SK-N-SH treated with all-trans-retinoic acid at 6 μM for 48 hours (cell line): ENCODE measurements around the gene UBE4A.

Experiments used
- ARNTL ChIP-seq: fragments of 450-650 bp; formaldehyde crosslinking; IDR thresholded peaks from 2 replicates; pipeline ENCODE4 v1.5.0; 2020; ENCODE audit warnings: low read depth, mild to moderate bottlenecking, moderate library complexity, borderline replicate concordance
- OSR1 ChIP-seq: fragments of 250-450 bp; sonication (Bioruptor Pico); IDR thresholded peaks from 2 replicates; pipeline ENCODE4 v1.8.0; 2022; ENCODE audit warnings: moderate library complexity, mild to moderate bottlenecking, inconsistent platforms
- PPARA ChIP-seq: fragments of 250-450 bp; sonication (Bioruptor Pico); IDR thresholded peaks from 2 replicates; pipeline ENCODE4 v1.5.0; 2020; ENCODE audit warnings: mild to moderate bottlenecking, borderline replicate concordance
- RARB ChIP-seq: fragments of 250-450 bp; sonication (Bioruptor Pico); IDR thresholded peaks from 2 replicates; pipeline ENCODE4 v1.8.0; 2021; ENCODE audit warnings: mild to moderate bottlenecking, moderate library complexity
- SNAI2 ChIP-seq: fragments of 250-450 bp; sonication (Bioruptor Pico); IDR thresholded peaks from 2 replicates; pipeline ENCODE4 v1.5.0; 2020; ENCODE audit warnings: mild to moderate bottlenecking, moderate library complexity
- TCF4 ChIP-seq: fragments of 250-450 bp; sonication (Bioruptor Pico); IDR thresholded peaks from 2 replicates; pipeline ENCODE4 v1.8.0; 2021; ENCODE audit warnings: mild to moderate bottlenecking, moderate library complexity, borderline replicate concordance
- TOX ChIP-seq: fragments of 250-450 bp; sonication (Bioruptor Pico); IDR thresholded peaks from 2 replicates; pipeline ENCODE4 v1.8.0; 2021; ENCODE audit warnings: mild to moderate bottlenecking, moderate library complexity, borderline replicate concordance
- ZFP3 ChIP-seq: fragments of 250-450 bp; sonication (Bioruptor Pico); IDR thresholded peaks from 2 replicates; pipeline ENCODE4 v1.5.0; 2020; ENCODE audit warnings: mild to moderate bottlenecking, moderate library complexity
- ZFP30 ChIP-seq: fragments of 450-650 bp; formaldehyde crosslinking; IDR thresholded peaks from 2 replicates; pipeline ENCODE4 v1.5.0; 2022; ENCODE audit warnings: mild to moderate bottlenecking, moderate library complexity
- TF ChIP-seq, protein P1 (sequence below): fragments of 250-450 bp; sonication (Bioruptor Pico); IDR thresholded peaks from 2 replicates; pipeline ENCODE4 v1.5.0; 2020; ENCODE audit warnings: mild to moderate bottlenecking, moderate library complexity
- TF ChIP-seq, protein P2 (sequence below): fragments of 250-450 bp; sonication (Bioruptor Pico); IDR thresholded peaks from 2 replicates; pipeline ENCODE4 v1.5.1; 2021; ENCODE audit warnings: mild to moderate bottlenecking, moderate library complexity
- TF ChIP-seq, protein P3 (sequence below): fragments of 250-450 bp; sonication (Bioruptor Pico); IDR thresholded peaks from 2 replicates; pipeline ENCODE4 v1.8.0; 2020; ENCODE audit warnings: mild to moderate bottlenecking, moderate library complexity, borderline replicate concordance

DNA sequence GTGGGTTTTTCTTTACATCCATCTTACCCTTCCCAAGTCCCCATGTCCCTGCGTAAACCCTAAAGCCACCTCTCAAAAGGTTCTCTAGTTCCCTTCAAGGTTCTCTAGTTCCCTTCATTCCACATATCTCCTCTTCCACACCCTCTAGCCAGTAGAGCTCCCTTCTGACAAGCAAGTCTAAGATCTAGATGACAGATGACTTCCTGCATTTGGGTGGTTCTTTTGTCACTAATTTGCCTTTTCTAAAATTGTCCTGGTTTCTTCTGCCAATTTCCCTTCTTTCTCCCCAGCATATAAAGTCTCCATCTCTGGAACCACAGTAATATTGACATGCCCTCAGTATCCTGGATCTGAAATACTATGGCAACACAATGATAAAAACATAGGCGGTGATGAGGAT is 47.1 kb upstream of the UBE4A start:
- no peak for TF ChIP-seq ZFP3 (CRISPR knock-in tag)
- no peak for TF ChIP-seq ZFP30 (CRISPR knock-in tag)
- no peak for TF ChIP-seq TOX (CRISPR knock-in tag)
- no peak for TF ChIP-seq RARB (CRISPR knock-in tag)
- TF ChIP-seq, protein P1, sequence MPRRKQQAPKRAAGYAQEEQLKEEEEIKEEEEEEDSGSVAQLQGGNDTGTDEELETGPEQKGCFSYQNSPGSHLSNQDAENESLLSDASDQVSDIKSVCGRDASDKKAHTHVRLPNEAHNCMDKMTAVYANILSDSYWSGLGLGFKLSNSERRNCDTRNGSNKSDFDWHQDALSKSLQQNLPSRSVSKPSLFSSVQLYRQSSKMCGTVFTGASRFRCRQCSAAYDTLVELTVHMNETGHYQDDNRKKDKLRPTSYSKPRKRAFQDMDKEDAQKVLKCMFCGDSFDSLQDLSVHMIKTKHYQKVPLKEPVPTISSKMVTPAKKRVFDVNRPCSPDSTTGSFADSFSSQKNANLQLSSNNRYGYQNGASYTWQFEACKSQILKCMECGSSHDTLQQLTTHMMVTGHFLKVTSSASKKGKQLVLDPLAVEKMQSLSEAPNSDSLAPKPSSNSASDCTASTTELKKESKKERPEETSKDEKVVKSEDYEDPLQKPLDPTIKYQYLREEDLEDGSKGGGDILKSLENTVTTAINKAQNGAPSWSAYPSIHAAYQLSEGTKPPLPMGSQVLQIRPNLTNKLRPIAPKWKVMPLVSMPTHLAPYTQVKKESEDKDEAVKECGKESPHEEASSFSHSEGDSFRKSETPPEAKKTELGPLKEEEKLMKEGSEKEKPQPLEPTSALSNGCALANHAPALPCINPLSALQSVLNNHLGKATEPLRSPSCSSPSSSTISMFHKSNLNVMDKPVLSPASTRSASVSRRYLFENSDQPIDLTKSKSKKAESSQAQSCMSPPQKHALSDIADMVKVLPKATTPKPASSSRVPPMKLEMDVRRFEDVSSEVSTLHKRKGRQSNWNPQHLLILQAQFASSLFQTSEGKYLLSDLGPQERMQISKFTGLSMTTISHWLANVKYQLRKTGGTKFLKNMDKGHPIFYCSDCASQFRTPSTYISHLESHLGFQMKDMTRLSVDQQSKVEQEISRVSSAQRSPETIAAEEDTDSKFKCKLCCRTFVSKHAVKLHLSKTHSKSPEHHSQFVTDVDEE (CRISPR knock-in tag), result no peak
- TF ChIP-seq TCF4 (CRISPR knock-in tag), result no peak
- no peak for TF ChIP-seq PPARA (CRISPR knock-in tag)
- no peak for TF ChIP-seq SNAI2 (CRISPR knock-in tag)
- TF ChIP-seq, protein P2, sequence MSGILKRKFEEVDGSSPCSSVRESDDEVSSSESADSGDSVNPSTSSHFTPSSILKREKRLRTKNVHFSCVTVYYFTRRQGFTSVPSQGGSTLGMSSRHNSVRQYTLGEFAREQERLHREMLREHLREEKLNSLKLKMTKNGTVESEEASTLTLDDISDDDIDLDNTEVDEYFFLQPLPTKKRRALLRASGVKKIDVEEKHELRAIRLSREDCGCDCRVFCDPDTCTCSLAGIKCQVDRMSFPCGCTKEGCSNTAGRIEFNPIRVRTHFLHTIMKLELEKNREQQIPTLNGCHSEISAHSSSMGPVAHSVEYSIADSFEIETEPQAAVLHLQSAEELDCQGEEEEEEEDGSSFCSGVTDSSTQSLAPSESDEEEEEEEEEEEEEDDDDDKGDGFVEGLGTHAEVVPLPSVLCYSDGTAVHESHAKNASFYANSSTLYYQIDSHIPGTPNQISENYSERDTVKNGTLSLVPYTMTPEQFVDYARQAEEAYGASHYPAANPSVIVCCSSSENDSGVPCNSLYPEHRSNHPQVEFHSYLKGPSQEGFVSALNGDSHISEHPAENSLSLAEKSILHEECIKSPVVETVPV (CRISPR knock-in tag), result no peak
- TF ChIP-seq ARNTL, result no peak
- no peak for TF ChIP-seq OSR1
- TF ChIP-seq, protein P3, sequence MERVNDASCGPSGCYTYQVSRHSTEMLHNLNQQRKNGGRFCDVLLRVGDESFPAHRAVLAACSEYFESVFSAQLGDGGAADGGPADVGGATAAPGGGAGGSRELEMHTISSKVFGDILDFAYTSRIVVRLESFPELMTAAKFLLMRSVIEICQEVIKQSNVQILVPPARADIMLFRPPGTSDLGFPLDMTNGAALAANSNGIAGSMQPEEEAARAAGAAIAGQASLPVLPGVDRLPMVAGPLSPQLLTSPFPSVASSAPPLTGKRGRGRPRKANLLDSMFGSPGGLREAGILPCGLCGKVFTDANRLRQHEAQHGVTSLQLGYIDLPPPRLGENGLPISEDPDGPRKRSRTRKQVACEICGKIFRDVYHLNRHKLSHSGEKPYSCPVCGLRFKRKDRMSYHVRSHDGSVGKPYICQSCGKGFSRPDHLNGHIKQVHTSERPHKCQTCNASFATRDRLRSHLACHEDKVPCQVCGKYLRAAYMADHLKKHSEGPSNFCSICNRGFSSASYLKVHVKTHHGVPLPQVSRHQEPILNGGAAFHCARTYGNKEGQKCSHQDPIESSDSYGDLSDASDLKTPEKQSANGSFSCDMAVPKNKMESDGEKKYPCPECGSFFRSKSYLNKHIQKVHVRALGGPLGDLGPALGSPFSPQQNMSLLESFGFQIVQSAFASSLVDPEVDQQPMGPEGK, result no peak
